NOMO-1 treated with dmso at 0.1 percent for 144 hours (cell line): ENCODE results near the gene CCSER1.
"Not testable (repeated sequence)": the region's sequence is repeated elsewhere in the genome, so short reads cannot be mapped to it uniquely, and the experiment has no call there.

Source experiments
- DNase-seq: peaks from one replicate; lab custom pipeline; 2025; ENCODE audit not compliant: unreplicated experiment; lab: John Stamatoyannopoulos, UW

Gene CCSER1

GRCh38 chr4:90641861-90642599 is 514.8 kb downstream of the CCSER1 start:
- no peak for DNase-seq

GRCh38 chr4:90643156-90643555 is 516.0 kb downstream of the CCSER1 start:
- DNase-seq = no peak

- DNase-seq = no peak
These were observed 521.1 kb downstream of the CCSER1 start for GRCh38 chr4:90648311-90648710.

GRCh38 chr4:90648791-90649190 is 521.6 kb downstream of the CCSER1 start:
- DNase-seq = no peak

- no peak for DNase-seq
These were observed 533.5 kb downstream of the CCSER1 start for GRCh38 chr4:90660672-90661071.

GRCh38 chr4:90670183-90670582 is 543.0 kb downstream of the CCSER1 start:
- DNase-seq = no peak

- no peak for DNase-seq
These were observed 562.5 kb downstream of the CCSER1 start for GRCh38 chr4:90689739-90690138.

GRCh38 chr4:90695411-90695810 is 568.2 kb downstream of the CCSER1 start:
- no peak for DNase-seq

- DNase-seq = not testable (repeated sequence)
These were observed 578.3 kb downstream of the CCSER1 start for GRCh38 chr4:90705501-90705900.

- no peak for DNase-seq
These were observed 588.0 kb downstream of the CCSER1 start for GRCh38 chr4:90715242-90715641.

- no peak for DNase-seq
These were observed 591.7 kb downstream of the CCSER1 start for GRCh38 chr4:90718931-90719330.

- no peak for DNase-seq
These were observed 600.7 kb downstream of the CCSER1 start for GRCh38 chr4:90727938-90728337.

GRCh38 chr4:90730752-90731151 is 603.6 kb downstream of the CCSER1 start:
- no peak for DNase-seq

- no peak for DNase-seq
These were observed 606.0 kb downstream of the CCSER1 start for GRCh38 chr4:90733211-90733610.

GRCh38 chr4:90745176-90745575 is 618.0 kb downstream of the CCSER1 start:
- no peak for DNase-seq

- no peak for DNase-seq
These were observed 625.9 kb downstream of the CCSER1 start for GRCh38 chr4:90753068-90753467.

- no peak for DNase-seq
These were observed 630.4 kb downstream of the CCSER1 start for GRCh38 chr4:90757534-90758060.

GRCh38 chr4:90760059-90760458 is 632.9 kb downstream of the CCSER1 start:
- no peak for DNase-seq

- DNase-seq = no peak
These were observed 639.6 kb downstream of the CCSER1 start for GRCh38 chr4:90766837-90767236.

- DNase-seq = no peak
These were observed 642.1 kb downstream of the CCSER1 start for GRCh38 chr4:90769251-90769650.

GRCh38 chr4:90780193-90780592 is 653.0 kb downstream of the CCSER1 start:
- no peak for DNase-seq

- no peak for DNase-seq
These were observed 659.4 kb downstream of the CCSER1 start for GRCh38 chr4:90786602-90787001.

- DNase-seq = no peak
These were observed 665.5 kb downstream of the CCSER1 start for GRCh38 chr4:90792696-90793095.
